Neuronal stem cell (in vitro differentiated cells): Measurements from ENCODE around the gene LPAR1.

Experiments used
- DNase-seq: peaks from one replicate; pipeline ENCODE4 v3.0.0-alpha.2; 2013; ENCODE audit warnings: low spot score
- H2AFZ ChIP-seq: one replicate; pipeline ENCODE4 v1.6.1; 2013; ENCODE audit warnings: mild to moderate bottlenecking, low read length, inconsistent platforms
- H2AK5ac ChIP-seq: 2 replicates; pipeline ENCODE4 v1.6.1; 2013; ENCODE audit warnings: low read depth, mild to moderate bottlenecking, inconsistent platforms, low read length, moderate library complexity, mixed read lengths
- H2BK120ac ChIP-seq: 2 replicates; pipeline ENCODE4 v1.6.1; 2013; ENCODE audit warnings: low read depth, mild to moderate bottlenecking, inconsistent platforms, low read length, moderate library complexity, mixed read lengths
- H2BK12ac ChIP-seq: one replicate; pipeline ENCODE4 v1.6.1; 2013; ENCODE audit warnings: low read length, inconsistent platforms
- H2BK15ac ChIP-seq: 2 replicates; pipeline ENCODE4 v1.6.1; 2013; ENCODE audit warnings: mild to moderate bottlenecking, low read length, inconsistent platforms, mixed read lengths
- H2BK5ac ChIP-seq: one replicate; pipeline ENCODE4 v1.6.1; 2013; ENCODE audit warnings: inconsistent platforms, mild to moderate bottlenecking, low read length, moderate library complexity
- H3K14ac ChIP-seq: one replicate; pipeline ENCODE4 v1.6.1; 2013; ENCODE audit warnings: low read length, inconsistent platforms
- H3K18ac ChIP-seq: 2 replicates; pipeline ENCODE4 v1.6.1; 2013; ENCODE audit warnings: low read length, inconsistent platforms
- H3K23ac ChIP-seq: 2 replicates; pipeline ENCODE4 v1.6.1; 2013; ENCODE audit warnings: low read depth, mild to moderate bottlenecking, mixed read lengths, low read length, inconsistent platforms; ENCODE audit not compliant: poor library complexity
- H3K27ac ChIP-seq: replicated peaks from 3 replicates; pipeline ENCODE4 v1.5.1; 2013; ENCODE audit warnings: low read length, inconsistent platforms
- H3K27me3 ChIP-seq, 3 experiments: 2 replicates each; pipeline ENCODE4 v1.6.1; 2013; ENCODE audit warnings: low read length in 3 of 3, mild to moderate bottlenecking in 2 of 3, inconsistent platforms in 1 of 3, low read depth in 1 of 3, mixed read lengths in 1 of 3, moderate library complexity in 1 of 3; ENCODE audit not compliant: control insufficient read depth in 3 of 3, insufficient read depth in 3 of 3
- H3K36me3 ChIP-seq, 2 donors: replicated peaks in 1 of 2; 2 replicates each; pipeline ENCODE4 v1.6.1; 2013; ENCODE audit warnings: low read length in 2 of 2; ENCODE audit not compliant: control insufficient read depth in 2 of 2, insufficient read depth in 2 of 2
- H3K4ac ChIP-seq: 2 replicates; pipeline ENCODE4 v1.6.1; 2013; ENCODE audit warnings: inconsistent platforms, mild to moderate bottlenecking, low read length, moderate library complexity
- H3K4me1 ChIP-seq, 2 donors: 1 replicate in 1 of 2; 2 replicates in 1 of 2; pipeline ENCODE4 v1.6.1; 2013; ENCODE audit warnings: low read length in 2 of 2, low read depth in 1 of 2; ENCODE audit not compliant: control insufficient read depth in 2 of 2, insufficient read depth in 1 of 2
- H3K4me2 ChIP-seq: one replicate; pipeline ENCODE4 v1.6.1; 2013; ENCODE audit warnings: mild to moderate bottlenecking, low read length, inconsistent platforms; ENCODE audit not compliant: insufficient read depth, poor library complexity, severe bottlenecking
- H3K4me3 ChIP-seq, 2 donors: 2 replicates each; pipeline ENCODE4 v1.5.1; 2013; ENCODE audit warnings: low read length in 2 of 2, mild to moderate bottlenecking in 2 of 2, inconsistent platforms in 1 of 2, moderate library complexity in 1 of 2
- H3K79me1 ChIP-seq: one replicate; pipeline ENCODE4 v1.6.1; 2013; ENCODE audit warnings: low read depth, mild to moderate bottlenecking, inconsistent platforms, low read length, moderate library complexity
- H3K9ac ChIP-seq: one replicate; pipeline ENCODE4 v1.6.1; 2013; ENCODE audit warnings: mild to moderate bottlenecking, low read depth, low read length, inconsistent platforms; ENCODE audit not compliant: poor library complexity
- H3K9me3 ChIP-seq, 2 donors: replicated peaks in 1 of 2; 2 replicates each; pipeline versions ENCODE3 to v1.6.1; 2013; ENCODE audit warnings: low read length in 2 of 2, mild to moderate bottlenecking in 2 of 2, inconsistent platforms in 1 of 2, low read depth in 1 of 2, mixed read lengths in 1 of 2, moderate library complexity in 1 of 2; ENCODE audit not compliant: control insufficient read depth in 2 of 2, insufficient read depth in 1 of 2
- H4K8ac ChIP-seq: one replicate; pipeline ENCODE4 v1.6.1; 2013; ENCODE audit warnings: low read depth, mild to moderate bottlenecking, inconsistent platforms, low read length, moderate library complexity
- H4K91ac ChIP-seq: one replicate; pipeline ENCODE4 v1.6.1; 2013; ENCODE audit warnings: low read length, low read depth, mild to moderate bottlenecking, inconsistent platforms; ENCODE audit not compliant: poor library complexity
- WGBS, 2 donors: extraction: QIAGEN DNeasy Blood & Tissue Kit; methylation state at CpG; one replicate each; pipeline ENCODE4 v1.1.7; 2013; ENCODE audit warnings: missing lambda C conversion rate in 2 of 2, mixed read lengths in 1 of 2; ENCODE audit not compliant: insufficient read length in 2 of 2, insufficient replicate concordance in 1 of 2; ENCODE audit errors: extremely low coverage in 2 of 2; 5-methylcytosine and 5-hydroxymethylcytosine counted together

The LPAR1 gene

GRCh38 chr9:110932863-110933262 is 105.4 kb downstream of the LPAR1 start:
- H3K79me1 ChIP-seq, result no peaks in the 10 kb centered on the region

GRCh38 chr9:110928599-110928998 is 109.7 kb downstream of the LPAR1 start:
- Histone ChIP-seq H3K27me3 (no peaks in the 10 kb centered on the region), H3K18ac (no peak overlapping the region), H2BK5ac (no peak overlapping the region), H3K4me1 (no peaks in the 10 kb centered on the region), H3K14ac (no peak overlapping the region), H3K27ac (no peak overlapping the region), H3K79me1 (no peaks in the 10 kb centered on the region), H3K36me3 (peaks cover 0 to 12% of the 10 kb centered on the region in 2 donors), H2BK120ac (no peak overlapping the region), H3K9ac (no peak overlapping the region), H3K4me2 (no peak overlapping the region), H2BK12ac (no peak overlapping the region), H3K4ac (no peak overlapping the region), H3K4me3 (no peak overlapping the region), H2BK15ac (no peak overlapping the region), H4K91ac (no peak overlapping the region), H3K9me3 (peaks cover 0 to 5% of the 10 kb centered on the region in 2 donors), H4K8ac (no peak overlapping the region), H2AFZ (no peak overlapping the region), H3K23ac (no peak overlapping the region), H2AK5ac (no peak overlapping the region)
- no CpG with 5 or more reads among the region's 2 CpGs for whole genome bisulfite sequencing, 2 donors
- no peak for DNase-seq

More at GRCh38 chr9:110932863-110933262, 105.4 kb downstream of the LPAR1 start:
- Histone ChIP-seq H3K4me2 (no peak overlapping the region), H3K23ac (no peak overlapping the region), H3K18ac (no peak overlapping the region), H4K8ac (no peak overlapping the region), H3K27ac (no peak overlapping the region), H3K27me3 (no peaks in the 10 kb centered on the region), H2BK120ac (no peak overlapping the region), H3K9me3 (peaks cover 0 to 3% of the 10 kb centered on the region in 2 donors), H3K4me3 (no peak overlapping the region), H4K91ac (no peak overlapping the region), H2AK5ac (no peak overlapping the region), H2BK15ac (no peak overlapping the region), H3K14ac (no peak overlapping the region), H2BK12ac (no peak overlapping the region), H3K4me1 (no peaks in the 10 kb centered on the region), H3K36me3 (peaks cover 0 to 25% of the 10 kb centered on the region in 2 donors), H3K4ac (no peak overlapping the region), H3K9ac (no peak overlapping the region), H2AFZ (no peak overlapping the region), H2BK5ac (no peak overlapping the region)
- no peak for DNase-seq
- WGBS, 2 donors, result no CpG with 5 or more reads among the region's 3 CpGs

- H2BK5ac ChIP-seq, result no peak overlapping the region
- no peak overlapping the region for H2AK5ac ChIP-seq
- H3K4ac ChIP-seq, result no peak overlapping the region
- no peak overlapping the region for H2AFZ ChIP-seq
- DNase-seq, result no peak
- no peaks in the 10 kb centered on the region for H3K79me1 ChIP-seq
- H3K36me3 ChIP-seq, result peaks cover 0 to 7% of the 10 kb centered on the region in 2 donors
- no peak overlapping the region for H3K4me3 ChIP-seq
- H3K14ac ChIP-seq, result no peak overlapping the region
- H4K8ac ChIP-seq, result no peak overlapping the region
- H3K27me3 ChIP-seq, result no peaks in the 10 kb centered on the region
- H3K9ac ChIP-seq, result no peak overlapping the region
- H3K23ac ChIP-seq, result no peak overlapping the region
- no peak overlapping the region for H2BK15ac ChIP-seq
- no peak overlapping the region for H2BK12ac ChIP-seq
- H3K9me3 ChIP-seq, result peaks cover 0 to 2% of the 10 kb centered on the region in 2 donors
- H3K4me2 ChIP-seq, result no peak overlapping the region
- H3K27ac ChIP-seq, result no peak overlapping the region
- no peaks in the 10 kb centered on the region for H3K4me1 ChIP-seq
- no CpG with 5 or more reads among the region's 10 CpGs for WGBS, 2 donors
- no peak overlapping the region for H2BK120ac ChIP-seq
- H4K91ac ChIP-seq, result no peak overlapping the region
- no peak overlapping the region for H3K18ac ChIP-seq
These were observed 111.3 kb downstream of the LPAR1 start for GRCh38 chr9:110926828-110927487.

GRCh38 chr9:110923601-110924000 is 114.7 kb downstream of the LPAR1 start:
- H3K27ac ChIP-seq, result no peak overlapping the region
- H3K23ac ChIP-seq, result no peak overlapping the region
- no peak overlapping the region for H3K4me2 ChIP-seq
- no peak overlapping the region for H3K4ac ChIP-seq
- H3K4me3 ChIP-seq, result no peak overlapping the region
- no peak overlapping the region for H2BK120ac ChIP-seq
- H3K14ac ChIP-seq, result no peak overlapping the region
- H2BK15ac ChIP-seq, result no peak overlapping the region
- H3K9ac ChIP-seq, result no peak overlapping the region
- H4K8ac ChIP-seq, result no peak overlapping the region
- H2AFZ ChIP-seq, result no peak overlapping the region
- no CpG with 5 or more reads among the region's 5 CpGs for WGBS, 2 donors
- peaks cover 0 to 18% of the 10 kb centered on the region in 2 donors for H3K9me3 ChIP-seq
- H4K91ac ChIP-seq, result no peak overlapping the region
- H3K18ac ChIP-seq, result no peak overlapping the region
- H3K27me3 ChIP-seq, result no peaks in the 10 kb centered on the region
- no peak overlapping the region for H2AK5ac ChIP-seq
- H2BK12ac ChIP-seq, result no peak overlapping the region
- H3K79me1 ChIP-seq, result no peaks in the 10 kb centered on the region
- H2BK5ac ChIP-seq, result no peak overlapping the region
- no peak for DNase-seq
- H3K4me1 ChIP-seq, result no peaks in the 10 kb centered on the region
- H3K36me3 ChIP-seq, result peaks cover 0 to 8% of the 10 kb centered on the region in 2 donors
